Hematopoietic multipotent progenitor cell treated with erythropoietin and hydrocortisone succinate and interleukin-3 and kit ligand, for 17 days (in vitro differentiated cells): ENCODE results near the gene HDAC6.
"Not testable (repeated sequence)": the region's sequence is repeated elsewhere in the genome, so short reads cannot be mapped to it uniquely, and the experiment has no call there.

Source experiments
- DNase-seq: peaks from one replicate; pipeline ENCODE4 v3.0.0-alpha.2; 2015; ENCODE audit warnings: low spot score

Gene HDAC6

GRCh38 chrX:48826135-48826875 is 24.4 kb downstream of the HDAC6 start, which contains the start of gene ERAS:
Gene ERAS, plus strand, starts transcription at chrX:48826513. Its CDS starts 2,611 bp downstream, at chrX:48829124.
- DNase-seq: no peak

- no peak for DNase-seq
Measured at GRCh38 chrX:48826876-48827653, 25.2 kb downstream of the HDAC6 start.

DNA sequence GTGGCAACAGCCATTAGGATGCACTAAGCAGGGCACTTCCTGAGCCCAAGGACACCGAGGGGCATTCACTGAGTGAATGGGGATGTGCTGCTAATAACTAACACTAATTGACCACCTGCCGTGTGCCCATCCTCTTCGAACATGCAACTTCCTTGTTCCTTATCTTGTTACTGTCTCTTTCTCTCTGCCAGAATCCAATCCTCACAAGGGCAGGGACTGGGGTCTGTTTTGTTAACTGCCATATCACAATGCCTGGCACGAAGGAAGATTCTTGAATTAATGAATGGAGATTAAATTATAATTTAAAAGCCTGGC is 25.7 kb downstream of the HDAC6 start:
- DNase-seq: no peak

DNA sequence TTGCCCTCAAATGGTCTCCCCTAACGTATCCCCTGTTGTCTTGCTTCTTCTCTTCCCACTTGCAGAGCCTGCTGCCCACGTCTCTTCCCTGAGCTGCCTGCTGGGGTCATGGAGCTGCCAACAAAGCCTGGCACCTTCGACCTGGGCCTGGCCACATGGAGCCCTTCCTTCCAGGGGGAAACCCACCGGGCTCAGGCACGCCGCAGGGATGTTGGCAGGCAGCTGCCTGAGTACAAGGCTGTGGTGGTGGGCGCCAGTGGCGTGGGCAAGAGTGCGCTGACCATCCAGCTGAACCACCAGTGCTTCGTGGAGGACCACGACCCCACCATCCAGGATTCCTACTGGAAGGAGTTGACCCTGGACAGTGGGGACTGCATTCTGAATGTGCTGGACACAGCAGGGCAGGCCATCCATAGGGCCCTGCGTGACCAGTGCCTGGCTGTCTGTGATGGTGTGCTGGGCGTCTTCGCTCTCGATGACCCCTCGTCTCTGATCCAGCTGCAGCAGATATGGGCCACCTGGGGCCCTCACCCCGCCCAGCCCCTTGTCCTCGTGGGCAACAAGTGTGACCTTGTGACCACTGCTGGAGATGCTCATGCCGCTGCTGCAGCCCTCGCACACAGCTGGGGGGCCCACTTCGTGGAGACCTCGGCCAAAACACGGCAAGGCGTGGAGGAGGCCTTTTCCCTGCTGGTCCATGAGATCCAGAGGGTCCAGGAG is 27.3 kb downstream of the HDAC6 start:
- DNase-seq: no peak

DNA sequence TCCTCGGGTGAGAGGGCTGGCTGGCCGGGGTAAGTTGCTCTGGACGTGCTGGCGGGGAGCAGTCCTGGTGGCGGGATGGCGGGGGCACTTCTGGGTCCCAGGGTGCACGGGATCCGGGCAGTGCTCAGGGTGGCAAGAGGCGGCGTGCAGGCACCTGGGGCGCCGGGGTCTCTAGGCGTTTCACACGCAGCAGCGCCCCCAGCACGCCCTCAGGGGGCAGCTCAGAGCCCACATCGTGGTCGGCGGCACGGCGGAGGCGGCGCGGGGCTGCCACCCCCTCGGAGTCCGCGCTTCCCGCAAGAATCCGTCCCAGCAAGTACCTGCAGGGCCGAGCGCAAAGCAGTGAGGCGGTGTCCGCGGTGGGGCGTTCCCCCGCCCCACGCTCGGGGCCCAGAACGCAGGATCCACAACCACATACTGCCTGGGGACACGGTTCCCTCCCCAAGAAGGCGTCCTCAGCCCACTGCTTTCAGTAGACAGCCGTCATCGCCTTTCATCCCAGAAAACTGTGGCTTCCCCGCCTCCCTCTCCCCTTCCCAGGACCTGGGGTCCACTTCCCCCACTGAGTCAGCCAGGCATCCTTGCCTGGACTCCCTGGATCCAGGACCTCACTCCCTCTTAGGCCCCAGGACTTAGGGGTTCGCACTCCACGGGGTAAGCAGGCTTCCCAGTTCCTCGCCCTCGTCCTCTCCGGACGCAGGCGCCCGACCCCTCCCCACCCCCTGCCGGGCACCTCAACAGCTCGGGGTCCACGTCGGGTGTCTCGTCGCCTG is 29.5 kb downstream of the HDAC6 start:
- DNase-seq: no peak

GRCh38 chrX:48831909-48832291 is 30.0 kb downstream of the HDAC6 start:
- no peak for DNase-seq

- DNase-seq: no peak
Measured at GRCh38 chrX:48833542-48834138, 31.8 kb downstream of the HDAC6 start.

DNA sequence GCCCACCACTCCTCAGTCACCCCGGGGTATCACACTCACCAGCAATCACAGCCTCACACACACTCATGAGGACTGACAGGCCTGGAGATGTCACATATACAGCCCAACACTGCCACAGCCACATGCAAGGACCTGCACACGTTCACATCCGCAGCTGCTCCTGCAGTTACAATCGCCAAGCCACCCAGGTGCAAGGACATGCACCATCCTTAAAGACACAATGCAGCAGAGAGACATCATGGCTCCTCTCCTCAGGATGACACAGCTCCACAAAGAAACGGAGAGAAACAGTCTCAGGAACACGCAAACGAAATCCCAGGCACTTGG is 32.5 kb downstream of the HDAC6 start:
- no peak for DNase-seq

DNA sequence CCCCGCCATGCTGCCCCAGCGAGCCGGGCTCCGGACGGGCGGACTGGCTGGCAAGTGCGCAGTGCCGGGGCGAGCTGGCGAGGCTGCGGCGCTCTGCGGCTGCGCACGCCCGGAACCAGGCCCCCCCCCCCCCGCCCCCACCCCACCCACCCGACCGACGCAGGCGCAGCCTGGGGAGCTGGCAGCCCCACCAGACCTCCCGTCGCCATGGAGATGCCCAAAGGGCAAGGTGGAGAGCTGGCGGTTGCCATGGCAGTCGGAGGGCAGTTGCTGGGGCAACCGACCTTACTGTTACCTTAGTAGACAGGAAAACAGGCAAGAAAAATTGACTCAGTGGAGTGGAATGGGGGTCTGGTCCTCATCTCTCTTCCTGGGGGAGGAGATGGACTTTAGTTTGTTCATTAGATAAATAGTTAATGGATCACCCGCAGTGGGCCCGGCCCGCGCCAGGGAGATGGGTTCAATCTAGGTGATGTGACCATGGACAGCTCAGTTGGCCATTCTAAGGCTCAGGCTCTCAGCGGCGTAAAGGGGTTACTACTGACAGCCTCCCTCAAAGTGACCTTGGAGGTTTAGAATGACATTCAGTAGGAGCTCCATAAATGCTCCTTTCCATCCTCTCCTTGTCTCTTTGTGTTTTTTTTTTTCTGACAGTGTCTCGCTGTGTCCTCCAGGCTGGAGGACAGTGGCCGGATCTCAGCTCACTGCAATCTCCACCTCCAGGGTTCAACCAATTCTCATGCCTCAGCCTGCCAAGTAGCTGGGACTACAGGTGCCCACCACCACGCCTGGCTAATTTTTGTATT is 33.9 kb downstream of the HDAC6 start, which contains the start of gene PCSK1N:
PCSK1N (minus strand) TSS at position 87 of the 806 bp plus-strand sequence; CDS start at position 9, 78 bp downstream.
- peak; percentile 34 for DNase-seq

DNA sequence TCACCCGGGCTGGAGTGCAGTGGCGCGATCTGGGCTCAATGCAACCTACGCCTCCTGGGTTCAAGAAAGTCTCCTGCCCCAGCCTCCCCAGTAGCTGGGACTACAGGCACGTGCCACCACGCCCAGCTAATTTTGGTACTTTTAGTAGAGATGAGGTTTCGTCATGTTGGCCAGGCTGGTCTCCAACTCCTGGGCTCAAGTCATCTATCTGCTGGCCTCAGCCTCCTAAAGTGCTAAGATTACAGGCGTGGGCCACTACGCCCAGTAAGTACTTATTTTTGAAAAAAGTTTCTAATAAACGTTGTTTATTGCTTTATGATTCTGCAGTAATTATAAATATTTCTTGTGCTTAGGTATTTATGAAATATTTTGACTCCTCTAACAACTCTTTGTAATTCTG is 37.8 kb downstream of the HDAC6 start:
- DNase-seq: peak; percentile 66

- DNase-seq: no peak
Measured at GRCh38 chrX:48848847-48849246, 47.0 kb downstream of the HDAC6 start.

DNA sequence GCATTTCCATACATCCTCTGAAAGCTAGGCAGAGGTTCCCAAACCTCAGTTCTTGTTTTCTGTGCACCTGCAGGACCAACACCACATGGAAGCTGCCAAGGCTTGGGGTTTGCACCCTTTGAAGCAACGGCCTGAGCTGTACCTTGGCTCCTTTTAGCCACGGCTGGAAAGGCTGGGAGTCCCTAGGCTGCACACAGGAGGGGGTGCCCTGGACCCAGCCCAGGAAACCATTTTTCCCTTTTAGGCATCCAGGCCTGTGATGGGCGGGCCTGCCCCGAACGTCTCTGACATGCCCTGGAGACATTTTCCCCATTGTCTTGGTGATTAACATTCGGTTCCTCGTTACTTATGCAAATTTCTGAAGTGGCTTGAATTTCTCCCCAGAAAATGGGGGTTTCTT is 51.0 kb downstream of the HDAC6 start:
- no peak for DNase-seq

GRCh38 chrX:48853494-48853893 is 51.6 kb downstream of the HDAC6 start:
- DNase-seq: not testable (repeated sequence)

- DNase-seq: not testable (repeated sequence)
Measured at GRCh38 chrX:48854121-48854804, 52.4 kb downstream of the HDAC6 start.

GRCh38 chrX:48854898-48855297 is 53.0 kb downstream of the HDAC6 start:
- peak; percentile 28 for DNase-seq

- no peak for DNase-seq
Measured at GRCh38 chrX:48864210-48864609, 62.3 kb downstream of the HDAC6 start.

DNA sequence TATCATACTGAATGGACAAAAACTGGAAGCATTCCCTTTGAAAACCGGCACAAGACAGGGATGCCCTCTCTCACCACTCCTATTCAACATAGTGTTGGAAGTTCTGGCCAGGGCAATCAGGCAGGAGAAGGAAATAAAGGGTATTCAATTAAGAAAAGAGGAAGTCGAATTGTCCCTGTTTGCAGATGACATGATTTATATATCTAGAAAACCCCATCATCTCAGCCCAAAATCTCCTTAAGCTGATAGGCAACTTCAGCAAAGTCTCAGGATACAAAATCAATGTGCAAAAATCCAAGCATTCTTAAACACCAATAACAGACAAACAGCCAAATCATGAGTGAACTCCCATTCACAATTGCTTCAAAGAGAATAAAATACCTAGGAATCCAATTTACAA is 70.2 kb downstream of the HDAC6 start:
- not testable (repeated sequence) for DNase-seq
